HG02840 (cell line): ENCODE data around the gene MS4A12.
A peak's percentile ranks its signal among the peaks of the same experiment; 100 is the strongest.
"Not testable (repeated sequence)": the region's sequence is repeated elsewhere in the genome, so short reads cannot be mapped to it uniquely, and the experiment has no call there.

Experiments
- ATAC-seq: cut with Tn5 transposase; IDR thresholded peaks from one replicate; pipeline ENCODE4 v1.9.1; 2021; ENCODE audit warnings: mild to moderate bottlenecking, moderate library complexity, moderate number of reproducible peaks; ENCODE audit not compliant: unreplicated experiment, low FRiP score

MS4A12 gene, protein sequence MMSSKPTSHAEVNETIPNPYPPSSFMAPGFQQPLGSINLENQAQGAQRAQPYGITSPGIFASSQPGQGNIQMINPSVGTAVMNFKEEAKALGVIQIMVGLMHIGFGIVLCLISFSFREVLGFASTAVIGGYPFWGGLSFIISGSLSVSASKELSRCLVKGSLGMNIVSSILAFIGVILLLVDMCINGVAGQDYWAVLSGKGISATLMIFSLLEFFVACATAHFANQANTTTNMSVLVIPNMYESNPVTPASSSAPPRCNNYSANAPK

DNA sequence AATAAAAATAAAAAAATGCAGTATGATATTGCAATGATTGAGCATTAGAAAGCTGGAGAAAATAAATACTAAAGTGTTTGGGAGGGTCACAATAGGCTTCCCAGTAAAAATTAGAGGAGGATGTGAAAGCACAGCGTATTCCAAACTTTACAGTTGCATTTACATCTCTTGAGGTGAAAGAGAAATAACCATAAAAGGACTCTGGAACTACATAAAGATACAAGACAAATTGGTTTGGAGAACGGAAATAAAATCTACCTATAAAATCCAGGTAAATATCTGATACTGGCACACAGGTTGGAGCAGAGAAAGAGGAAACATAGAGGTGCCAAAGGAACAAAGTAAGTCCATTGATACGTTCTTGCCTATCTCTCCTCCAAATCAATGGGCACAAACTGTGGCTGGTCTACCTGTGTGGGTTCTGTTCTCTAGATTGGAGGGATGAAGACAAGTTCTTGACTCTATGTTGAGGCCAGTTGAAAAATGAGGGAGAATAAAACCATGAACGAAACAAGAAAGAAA, at the start of gene MS4A12:
TSS of gene MS4A12 (plus strand) at position 291 of the 522 bp plus-strand sequence. CDS start 4,541 bp downstream, outside the sequence.
- no peak for ATAC-seq

DNA sequence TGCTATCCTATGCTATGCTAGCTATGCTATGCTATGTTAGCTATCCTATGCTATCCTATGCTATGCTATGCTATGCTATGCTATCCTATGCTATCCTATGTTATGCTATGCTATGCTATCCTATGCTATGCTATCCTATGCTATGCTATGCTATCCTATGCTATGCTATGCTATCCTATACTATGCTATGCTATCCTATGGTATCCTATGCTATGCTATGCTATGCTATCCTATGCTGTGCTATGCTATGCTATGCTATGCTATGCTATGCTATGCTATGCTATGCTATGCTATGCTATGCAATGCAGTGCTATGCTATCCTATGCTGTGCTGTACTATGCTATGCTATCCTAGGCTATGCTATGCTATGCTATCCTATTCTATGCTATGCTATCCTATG, 45.5 kb upstream of the MS4A12 start:
- ATAC-seq = no peak

DNA sequence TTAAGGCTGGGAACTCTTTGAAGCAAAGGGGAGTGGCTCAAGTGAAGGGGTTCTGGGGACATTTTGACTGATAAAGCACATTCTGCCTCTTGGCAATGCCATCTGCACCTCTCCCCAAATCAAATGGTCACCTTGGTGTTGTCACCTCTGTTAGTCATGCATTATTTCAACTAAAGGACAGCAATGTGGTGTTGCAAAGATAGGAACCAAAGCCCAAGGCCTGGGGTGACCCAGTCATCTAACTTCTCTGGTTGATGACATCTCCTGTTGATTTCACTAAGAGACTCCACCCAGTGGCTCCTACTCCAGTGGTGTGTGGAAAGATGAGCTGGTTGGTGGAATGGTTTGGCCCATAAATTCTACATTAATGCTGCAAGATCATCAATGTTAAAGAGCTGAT, 44.7 kb upstream of the MS4A12 start:
- ATAC-seq = no peak

DNA sequence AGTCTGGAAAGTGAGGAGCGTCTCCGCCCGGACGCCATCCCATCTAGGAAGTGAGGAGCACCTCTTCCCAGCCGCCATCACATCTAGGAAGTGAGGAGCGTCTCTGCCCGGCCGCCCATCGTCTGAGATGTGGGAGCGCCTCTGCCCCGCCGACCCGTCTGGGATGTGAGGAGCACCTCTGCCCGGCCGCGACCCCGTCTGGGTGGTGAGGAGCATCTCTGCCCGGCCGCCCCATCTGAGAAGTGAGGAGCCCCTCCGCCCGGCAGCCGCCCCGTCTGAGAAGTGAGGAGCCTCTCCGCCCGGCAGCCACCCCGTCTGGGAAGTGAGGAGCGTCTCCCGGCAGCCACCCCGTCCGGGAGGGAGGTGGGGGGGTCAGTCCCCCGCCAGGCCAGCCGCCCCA, 41.4 kb upstream of the MS4A12 start:
- ATAC-seq = not testable (repeated sequence)

DNA sequence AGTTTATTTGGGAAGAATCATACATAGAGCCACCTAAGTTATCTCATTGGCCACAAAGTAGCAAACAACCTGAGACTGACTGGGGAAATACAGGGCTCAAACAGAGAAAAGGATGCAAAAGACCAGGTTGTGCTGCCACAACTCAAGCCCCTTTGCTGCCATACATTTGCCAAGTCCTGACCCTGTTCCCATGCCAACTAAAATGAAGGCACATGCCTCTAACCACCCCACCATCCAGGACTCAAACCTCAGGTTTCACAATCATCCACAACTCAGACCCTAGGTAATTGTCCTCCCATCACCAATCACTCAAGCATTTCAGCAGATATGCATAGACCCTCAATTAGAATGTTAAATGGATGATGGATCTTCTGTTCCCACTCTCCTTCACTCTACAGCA, 38.4 kb upstream of the MS4A12 start:
- ATAC-seq = no peak

DNA sequence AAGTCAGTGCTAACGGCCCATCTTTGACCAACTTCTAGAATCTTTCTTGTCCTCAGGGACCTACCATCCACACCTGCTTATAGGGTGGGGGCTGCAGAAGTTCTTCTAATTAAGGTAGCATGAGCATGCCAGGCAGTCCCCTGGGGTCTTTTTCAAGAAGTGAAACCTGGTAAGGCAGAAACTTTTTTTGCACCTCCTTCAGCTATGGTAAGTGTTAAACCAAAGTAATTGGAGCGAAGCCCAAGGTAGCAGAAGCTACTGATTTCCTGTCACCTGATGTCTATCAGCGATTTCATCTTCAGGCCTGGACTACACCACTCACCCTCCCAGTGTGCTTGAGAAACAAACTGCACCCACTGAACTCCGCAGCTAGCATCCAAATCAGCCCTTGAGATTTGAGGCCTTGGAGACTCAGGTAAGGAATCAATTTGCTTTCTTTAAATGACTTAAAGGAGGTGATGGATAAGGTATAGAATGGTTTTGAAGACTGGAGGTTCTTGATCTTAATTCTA, 37.0 kb upstream of the MS4A12 start, which contains the start of gene MS4A1:
TSS of gene MS4A1 (plus strand) at position 317 of the 512 bp plus-strand sequence. CDS start 6,528 bp downstream, outside the sequence.
- peak; percentile 74 for ATAC-seq

DNA sequence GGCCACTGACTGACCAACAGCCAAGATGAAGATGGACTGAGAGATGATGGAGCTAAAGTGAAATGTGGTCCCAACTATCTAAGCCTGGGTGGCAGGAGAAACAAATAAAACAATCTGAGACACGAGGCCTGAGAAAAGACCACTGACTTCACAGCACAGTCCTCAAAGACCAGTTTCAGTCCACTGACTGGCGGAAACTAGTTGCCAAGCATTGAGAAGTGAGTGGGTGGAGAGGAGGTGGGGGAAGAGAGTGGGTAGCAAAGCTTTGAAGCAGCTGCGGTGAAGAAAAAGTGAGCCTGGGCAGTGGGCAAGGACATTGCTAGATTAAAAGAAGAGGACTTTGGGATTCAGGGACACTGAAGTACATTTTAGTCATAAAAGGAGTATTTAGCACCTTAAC, 35.0 kb upstream of the MS4A12 start:
- ATAC-seq = no peak

DNA sequence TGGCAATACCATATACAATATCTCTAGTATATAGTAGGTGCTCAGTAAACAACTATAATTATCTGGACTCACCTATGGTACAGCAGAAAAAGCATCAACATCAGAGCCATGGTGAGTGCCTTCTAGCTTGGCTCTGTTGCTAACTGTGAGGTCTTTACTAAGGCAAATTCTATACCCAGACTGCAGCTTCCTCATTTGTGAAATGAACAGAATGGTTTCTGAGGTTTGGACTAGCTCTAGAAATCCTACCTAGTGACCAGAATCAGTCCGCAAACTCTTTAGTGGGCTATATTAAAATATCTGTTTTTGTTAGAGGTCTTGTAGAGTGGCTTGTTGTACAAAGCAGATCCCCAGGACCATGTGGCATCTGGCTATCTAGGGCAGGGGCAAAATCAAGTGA, 33.2 kb upstream of the MS4A12 start:
- ATAC-seq = no peak

DNA sequence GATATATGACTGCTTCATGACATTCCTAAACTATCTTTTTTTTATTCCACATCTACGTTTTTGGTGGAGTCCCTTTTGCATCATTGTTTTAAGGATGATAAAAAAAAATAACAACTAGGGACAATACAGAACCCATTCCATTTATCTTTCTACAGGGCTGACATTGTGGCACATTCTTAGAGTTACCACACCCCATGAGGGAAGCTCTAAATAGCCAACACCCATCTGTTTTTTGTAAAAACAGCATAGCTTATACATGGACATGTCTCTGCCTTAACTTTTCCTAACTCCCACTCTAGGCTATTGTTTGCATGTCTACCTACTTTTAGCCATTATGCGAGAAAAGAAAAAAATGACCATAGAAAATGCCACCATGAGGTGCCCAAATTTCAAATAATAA, 23.7 kb upstream of the MS4A12 start:
- ATAC-seq = no peak

DNA sequence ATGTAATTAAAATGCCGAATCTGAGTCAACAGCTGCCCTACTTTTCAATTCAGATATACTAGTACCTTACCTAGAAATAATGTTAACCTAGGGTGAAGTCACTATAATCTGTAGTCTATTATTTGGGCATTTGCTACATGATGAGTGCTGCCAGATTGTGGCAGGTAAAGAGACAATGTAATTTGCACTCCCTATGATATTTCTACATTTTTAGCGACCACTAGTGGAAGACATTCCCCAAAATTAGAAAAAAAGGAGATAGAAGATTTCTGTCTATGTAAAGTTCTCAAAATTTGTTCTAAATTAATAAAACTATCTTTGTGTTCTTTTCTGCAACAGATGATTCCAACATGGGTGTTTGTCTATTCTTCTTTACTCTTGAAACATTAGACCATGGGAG, 22.9 kb upstream of the MS4A12 start:
- ATAC-seq = no peak

DNA sequence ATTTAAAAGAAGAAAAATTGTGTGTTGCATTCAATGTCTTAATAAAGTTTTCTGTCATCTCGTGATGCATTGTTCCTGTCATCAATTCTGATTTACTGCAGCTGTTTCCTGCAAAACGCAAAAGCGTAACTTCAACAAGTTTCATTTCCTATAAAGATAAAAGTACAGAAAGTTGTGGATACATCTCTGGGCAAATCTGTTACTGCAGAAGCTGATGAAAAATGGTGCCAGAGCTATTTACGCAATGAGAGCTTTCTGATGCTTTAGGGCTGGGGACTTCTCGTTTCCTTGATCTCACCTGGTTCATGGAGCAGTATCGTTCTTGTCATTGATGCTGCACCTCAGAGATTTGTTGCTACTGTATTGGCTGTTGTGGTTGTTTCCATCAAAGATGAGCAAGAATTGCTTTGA, 15.5 kb upstream of the MS4A12 start:
- ATAC-seq = no peak

DNA sequence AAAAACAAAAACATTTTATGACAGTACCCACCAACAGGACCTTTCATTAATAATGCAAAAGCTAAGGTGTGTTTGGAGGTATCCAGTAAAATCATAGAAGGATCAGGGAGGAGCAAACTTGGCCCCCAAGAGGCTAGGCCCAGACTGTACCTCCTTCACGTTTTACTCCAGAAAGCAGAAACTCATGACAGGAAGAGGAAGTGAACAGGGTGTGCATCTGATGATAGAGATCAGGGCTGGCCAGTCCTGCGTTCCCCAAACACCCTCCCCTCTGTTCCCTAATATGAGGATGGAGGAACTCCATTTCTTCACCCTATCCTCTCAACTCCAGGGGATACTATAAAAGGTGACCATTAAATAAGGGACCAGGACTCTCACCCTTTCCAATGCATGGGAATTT, 10.2 kb upstream of the MS4A12 start:
- ATAC-seq = no peak

DNA sequence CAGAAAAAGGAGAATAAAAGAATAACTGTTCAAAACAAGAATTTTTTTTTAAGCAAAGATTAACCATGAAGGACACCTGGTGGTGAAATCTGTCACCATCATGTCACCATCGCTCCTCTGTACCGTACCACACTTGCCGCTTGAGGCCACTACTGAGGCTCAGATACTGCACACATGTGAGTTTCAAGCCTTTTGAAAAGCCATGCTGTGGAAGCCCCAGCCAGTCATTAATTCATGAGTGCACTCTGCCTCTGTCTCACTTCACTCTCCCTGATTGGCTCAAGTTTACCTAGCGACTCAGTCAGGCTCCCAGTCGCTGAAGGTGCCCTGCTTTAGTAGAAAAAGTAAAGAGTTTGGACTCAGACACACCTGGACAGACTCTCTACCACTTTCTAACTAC, 6.6 kb upstream of the MS4A12 start:
- peak; percentile 94 for ATAC-seq

DNA sequence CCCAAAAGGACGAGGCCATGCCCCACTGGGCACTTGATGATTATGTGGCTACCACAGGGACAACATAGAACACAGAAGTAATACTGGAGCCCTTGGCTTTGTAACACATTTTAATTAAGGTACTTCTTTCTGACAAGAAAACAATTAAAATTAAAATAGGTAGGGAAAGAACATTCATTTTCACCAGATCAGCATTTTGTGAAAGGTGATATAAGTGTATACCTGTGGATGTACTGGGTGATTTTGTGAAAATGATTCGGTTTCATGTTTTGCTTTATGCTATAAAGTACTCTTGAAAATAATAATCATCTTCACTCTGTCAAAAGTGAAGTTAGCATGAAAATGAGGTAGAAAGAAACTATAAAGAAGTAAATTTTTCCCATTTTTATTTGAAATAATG, 876 bp downstream of the MS4A12 start:
- no peak for ATAC-seq

DNA sequence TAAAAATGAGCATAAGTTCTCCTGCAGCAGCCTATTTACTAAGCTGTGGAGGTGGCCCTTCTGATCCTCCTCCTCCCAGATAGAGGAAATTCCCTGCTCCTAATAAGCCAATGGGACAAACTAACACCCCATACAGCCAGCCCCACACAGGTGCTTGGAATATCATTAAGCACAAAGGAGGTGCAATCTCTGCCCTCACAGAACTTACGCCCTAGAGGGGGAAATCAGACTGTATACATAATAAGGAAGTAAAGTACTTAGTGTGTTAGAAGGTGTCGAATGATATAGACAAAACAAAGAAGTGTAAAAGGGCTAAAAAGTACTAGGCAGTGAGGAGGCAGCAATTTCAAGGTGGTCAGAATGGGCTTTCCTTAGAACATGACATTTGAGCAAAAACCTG, 5.8 kb downstream of the MS4A12 start:
- ATAC-seq = no peak

DNA sequence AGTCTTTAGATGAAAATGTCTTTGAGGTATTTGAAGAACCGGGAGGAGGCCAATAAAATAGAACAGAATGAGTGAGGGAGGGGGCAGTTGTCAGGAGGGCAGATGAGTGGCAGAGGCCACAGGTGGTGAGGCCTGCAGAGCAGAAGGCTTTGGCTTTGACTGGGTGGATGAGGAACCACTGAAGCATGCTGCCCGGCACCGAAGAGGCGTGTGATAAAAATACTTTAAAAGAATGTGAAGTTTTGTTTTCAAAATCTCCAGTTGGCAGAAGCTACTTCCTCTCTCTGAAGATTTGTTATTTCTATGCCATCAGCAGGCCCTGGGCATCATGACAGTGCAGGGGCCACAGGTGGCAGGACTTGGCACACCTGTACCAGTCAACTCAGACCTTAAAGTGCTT, 6.3 kb downstream of the MS4A12 start:
- ATAC-seq = peak; percentile 82

DNA sequence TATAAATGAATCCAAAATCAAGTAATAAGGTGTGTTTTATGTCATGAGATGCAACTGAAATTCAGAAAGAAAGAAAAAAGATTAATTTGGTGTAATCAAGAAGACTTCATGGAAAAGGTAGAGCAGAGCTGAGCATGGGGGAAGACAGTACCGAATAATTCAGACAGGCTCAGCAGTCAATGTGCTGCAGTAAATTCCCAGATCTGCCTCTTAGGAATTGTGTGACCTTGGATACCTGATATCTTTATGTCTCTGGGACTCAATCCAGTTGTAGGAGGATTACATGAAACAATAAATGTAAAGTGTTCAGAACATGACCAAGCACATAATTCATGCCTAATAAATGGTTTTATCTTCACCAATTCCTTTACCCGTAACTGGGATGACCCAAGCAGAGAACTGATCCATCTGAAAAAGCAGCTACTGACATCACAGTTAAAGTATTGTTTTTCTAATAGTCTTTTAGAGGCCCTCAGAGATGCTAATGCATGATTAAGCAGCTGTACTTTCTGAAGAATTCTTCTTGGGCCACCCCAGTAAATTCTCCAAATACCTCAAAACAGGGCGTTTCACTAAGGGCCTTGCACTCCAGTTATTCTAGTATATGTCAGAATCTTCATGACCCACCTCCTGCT, 7.8 kb downstream of the MS4A12 start:
- no peak for ATAC-seq

DNA sequence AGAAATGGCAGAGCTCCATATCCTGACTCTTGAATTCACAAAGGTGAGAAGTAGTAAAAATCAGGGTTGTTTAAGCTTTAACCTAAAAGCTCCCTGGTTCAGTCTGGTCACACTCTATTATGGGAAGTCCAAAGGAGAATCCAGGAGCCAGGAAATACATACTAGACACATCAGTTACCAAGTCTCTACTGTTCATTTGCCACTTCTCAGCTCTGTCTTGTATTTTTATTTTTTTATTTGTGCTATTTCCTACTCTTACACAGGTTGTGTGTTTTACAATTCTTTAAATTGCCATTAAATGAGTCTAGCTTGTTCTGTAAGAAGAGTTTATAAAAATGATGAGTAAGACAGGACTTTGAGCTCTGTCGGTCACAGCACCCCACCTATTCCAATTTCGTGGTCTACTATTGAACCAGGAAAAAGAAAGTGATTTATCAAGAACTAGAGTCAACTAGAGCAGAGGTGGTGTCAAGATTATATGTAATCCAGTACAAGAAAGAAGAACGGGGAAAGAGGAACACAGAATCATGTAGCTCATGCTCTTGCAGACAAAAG, 9.7 kb downstream of the MS4A12 start:
- ATAC-seq = no peak

DNA sequence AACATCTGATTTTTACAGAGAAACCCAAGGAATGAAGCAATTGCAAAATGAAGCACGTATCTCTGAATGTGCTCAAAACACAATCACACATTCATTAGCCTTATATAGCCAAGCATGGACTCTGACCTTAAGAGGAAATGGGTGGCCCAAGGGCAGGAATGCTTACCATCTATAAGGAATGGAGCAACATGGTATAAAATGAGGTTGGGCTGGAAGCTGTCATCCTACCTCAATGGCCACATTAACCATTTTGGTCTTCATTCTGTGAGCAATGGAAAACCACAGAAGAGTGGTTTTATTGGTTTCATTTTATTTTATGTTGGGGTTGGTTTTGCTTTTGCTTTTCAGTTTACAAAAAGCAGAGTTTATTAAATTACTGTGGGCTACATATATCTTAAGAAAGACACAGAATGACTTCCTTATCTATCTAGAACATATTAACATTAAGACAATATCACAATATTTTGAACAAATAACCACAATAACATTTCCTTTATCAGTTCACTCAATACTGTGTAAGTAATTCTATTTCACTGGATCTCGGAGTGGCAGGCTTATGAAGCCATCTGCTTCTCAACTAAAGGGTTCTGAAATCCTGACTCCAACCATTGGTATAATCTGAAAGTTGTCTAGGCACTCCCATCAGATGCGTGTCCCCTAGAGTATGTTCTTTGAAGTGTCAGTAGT, 11.8 kb downstream of the MS4A12 start:
- ATAC-seq = no peak

DNA sequence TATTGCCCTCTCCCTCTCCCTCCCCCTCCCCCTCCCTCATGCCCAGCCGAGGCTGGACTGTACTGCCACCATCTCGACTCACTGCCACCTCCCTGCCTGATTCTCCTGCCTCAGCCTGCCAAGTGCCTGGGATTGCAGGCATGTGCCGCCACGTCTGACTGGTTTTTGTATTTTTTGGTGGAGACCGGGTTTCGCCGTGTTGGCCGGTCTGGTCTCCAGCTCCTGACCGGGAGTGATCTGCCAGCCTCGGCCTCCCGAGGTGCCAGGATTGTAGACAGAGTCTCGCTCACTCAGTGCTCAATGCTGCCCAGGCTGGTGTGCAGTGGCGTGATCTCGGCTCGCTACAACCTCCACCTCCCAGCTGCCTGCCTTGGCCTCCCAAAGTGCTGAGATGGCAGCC, 17.0 kb downstream of the MS4A12 start:
- ATAC-seq = not testable (repeated sequence)

DNA sequence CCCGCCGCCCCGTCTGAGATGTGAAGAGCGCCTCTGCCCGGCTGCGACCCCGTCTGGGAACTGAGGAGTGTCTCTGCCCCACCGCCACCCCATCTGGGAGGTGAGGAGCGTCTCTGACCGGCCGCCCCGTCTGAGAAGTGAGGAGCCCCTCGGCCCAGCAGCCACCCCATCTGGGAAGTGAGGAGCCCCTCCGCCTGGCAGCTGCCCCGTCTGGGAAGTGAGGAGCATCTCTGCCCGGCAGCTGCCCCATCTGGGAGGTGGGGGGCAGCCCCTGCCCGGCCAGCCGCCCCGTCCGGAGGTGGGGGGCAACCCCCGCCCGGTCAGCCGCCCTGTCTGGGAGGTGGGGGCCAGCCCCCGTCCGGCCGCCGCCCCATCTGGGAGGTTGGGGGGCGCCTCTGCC, 17.6 kb downstream of the MS4A12 start:
- not testable (repeated sequence) for ATAC-seq
